Measurements from ENCODE around the gene SLC39A10. TPM values are rescaled to one million over a fixed set of nuclear protein-coding genes. Genes with fewer than 3 reads are reported as not detected.
A peak's percentile ranks its signal among the peaks of the same experiment; 100 is the strongest.

Gene SLC39A10
- total and polyA plus RNA-seq, 12 donors, result 6.6 to 83.0 (median 33.0) TPM

- H3K27me3 ChIP-seq, result no peaks in the 10 kb centered on the region
- no peak overlapping the region for H3K27ac ChIP-seq
- H3K4me1 ChIP-seq (replicated peaks in 1 of 2), result no peaks in the 10 kb centered on the region
- TF ChIP-seq, protein P1, sequence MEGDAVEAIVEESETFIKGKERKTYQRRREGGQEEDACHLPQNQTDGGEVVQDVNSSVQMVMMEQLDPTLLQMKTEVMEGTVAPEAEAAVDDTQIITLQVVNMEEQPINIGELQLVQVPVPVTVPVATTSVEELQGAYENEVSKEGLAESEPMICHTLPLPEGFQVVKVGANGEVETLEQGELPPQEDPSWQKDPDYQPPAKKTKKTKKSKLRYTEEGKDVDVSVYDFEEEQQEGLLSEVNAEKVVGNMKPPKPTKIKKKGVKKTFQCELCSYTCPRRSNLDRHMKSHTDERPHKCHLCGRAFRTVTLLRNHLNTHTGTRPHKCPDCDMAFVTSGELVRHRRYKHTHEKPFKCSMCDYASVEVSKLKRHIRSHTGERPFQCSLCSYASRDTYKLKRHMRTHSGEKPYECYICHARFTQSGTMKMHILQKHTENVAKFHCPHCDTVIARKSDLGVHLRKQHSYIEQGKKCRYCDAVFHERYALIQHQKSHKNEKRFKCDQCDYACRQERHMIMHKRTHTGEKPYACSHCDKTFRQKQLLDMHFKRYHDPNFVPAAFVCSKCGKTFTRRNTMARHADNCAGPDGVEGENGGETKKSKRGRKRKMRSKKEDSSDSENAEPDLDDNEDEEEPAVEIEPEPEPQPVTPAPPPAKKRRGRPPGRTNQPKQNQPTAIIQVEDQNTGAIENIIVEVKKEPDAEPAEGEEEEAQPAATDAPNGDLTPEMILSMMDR (IDR thresholded peaks at IDR 0.05), result no peak
- TF ChIP-seq POLR2A (IDR thresholded peaks at IDR 0.05), result no peak
- no peak for DNase-seq
- H3K36me3 ChIP-seq (replicated peaks in 1 of 2), result no peaks in the 10 kb centered on the region
- no peak overlapping the region for H3K4me3 ChIP-seq
- WGBS, 4 donors, result 64 to 89% (median 76%) methylated on average over 4 of the region's 4 CpGs
- H3K9me3 ChIP-seq (replicated peaks in 1 of 3), result no peaks in the 10 kb centered on the region
- intact Hi-C loops (cut with DNase I), result no loop called here
These were observed 6.0 kb upstream of the SLC39A10 start for GRCh38 chr2:195651046-195651445.

DNA sequence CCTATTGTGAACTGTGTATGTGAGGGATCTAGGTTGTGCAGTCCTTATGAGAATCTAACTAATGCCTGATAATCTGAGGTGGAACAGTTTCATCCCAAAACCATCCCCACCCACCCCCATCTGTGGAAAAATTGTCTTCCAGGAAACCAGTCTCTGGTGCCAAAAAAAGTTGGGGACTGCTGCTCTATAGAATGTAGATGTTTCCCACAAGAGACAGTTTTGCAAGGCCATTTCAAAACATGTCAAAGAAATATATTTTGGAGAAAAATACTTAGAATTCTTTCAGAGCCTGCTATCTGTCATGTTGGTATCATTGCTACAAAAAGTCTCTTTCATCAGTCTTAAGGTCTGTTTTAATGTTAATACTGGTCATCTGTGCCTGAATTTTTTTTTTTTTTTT is 4.1 kb upstream of the SLC39A10 start:
- Histone ChIP-seq H3K4me1 (replicated peaks in 1 of 2) (peaks cover 0 to 5% of the 10 kb centered on the region in 2 donors), H3K4me3 (no peak overlapping the region), H3K27ac (no peak overlapping the region), H3K36me3 (replicated peaks in 1 of 2) (no peaks in the 10 kb centered on the region), H3K27me3 (no peaks in the 10 kb centered on the region), H3K9me3 (replicated peaks in 1 of 3) (no peaks in the 10 kb centered on the region)
- intact Hi-C loops (cut with DNase I), result no loop called here
- TF ChIP-seq, protein P1 (IDR thresholded peaks at IDR 0.05), result no peak
- TF ChIP-seq POLR2A (IDR thresholded peaks at IDR 0.05), result no peak
- no peak for DNase-seq

DNA sequence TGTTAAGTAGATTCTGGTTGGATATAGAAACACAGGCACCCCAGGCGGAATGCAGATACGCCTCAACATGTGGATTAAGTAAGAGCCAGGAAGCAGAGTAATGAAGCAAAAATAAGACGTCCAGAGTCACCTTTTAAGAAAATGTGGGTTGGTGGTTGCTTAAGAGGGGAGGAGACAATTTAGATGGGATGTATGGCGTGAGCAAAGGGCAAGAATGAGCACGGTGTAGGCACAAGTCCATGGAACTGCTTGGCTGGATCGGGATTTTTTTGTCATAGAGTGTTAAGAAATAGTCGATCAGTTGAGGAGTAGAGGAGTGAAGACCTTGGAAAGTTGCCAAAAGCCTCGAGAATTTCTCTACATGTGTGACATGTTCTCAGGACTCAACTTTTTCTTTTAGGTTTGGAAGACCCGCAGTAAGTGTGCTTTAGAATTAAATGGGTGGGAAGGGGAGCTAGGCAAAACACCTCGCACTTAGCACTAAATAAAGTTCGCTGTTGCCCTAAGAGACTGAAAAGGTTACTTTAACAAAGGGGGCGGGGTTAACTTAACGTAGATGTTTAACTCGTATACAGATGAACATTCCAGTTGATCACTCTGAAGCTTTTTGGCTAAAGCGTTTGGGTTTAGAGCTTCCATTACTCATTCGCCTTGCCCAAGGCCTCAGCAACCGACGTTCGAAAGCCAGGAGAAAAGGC is 716 bp upstream of the SLC39A10 start:
- 24 to 32% (median 26%) methylated on average over 19 of the region's 19 CpGs for WGBS, 4 donors
- H3K27ac ChIP-seq, result peak overlapping the region; percentile 47 to 98 (median 83)
- no peaks in the 10 kb centered on the region for H3K27me3 ChIP-seq
- no peaks in the 10 kb centered on the region for H3K36me3 ChIP-seq (replicated peaks in 1 of 2)
- no peaks in the 10 kb centered on the region for H3K9me3 ChIP-seq (replicated peaks in 1 of 3)
- H3K4me1 ChIP-seq (replicated peaks in 1 of 2), result peaks cover 18 to 36% of the 10 kb centered on the region in 2 donors
- peak in 5 of 7 donors; percentile 24 to 46 (median 31) for DNase-seq
- TF ChIP-seq, protein P1 (IDR thresholded peaks at IDR 0.05), result no peak
- no peak for TF ChIP-seq POLR2A (IDR thresholded peaks at IDR 0.05)
- peak overlapping the region in 1 of 4 donors; percentile 88 for H3K4me3 ChIP-seq
- intact Hi-C loops (cut with DNase I), result loop anchor here in 1 of 2 donors (5.0 kb wide), 1 partner anchor 159 kb away; no protein-coding TSS in a partner anchor

DNA sequence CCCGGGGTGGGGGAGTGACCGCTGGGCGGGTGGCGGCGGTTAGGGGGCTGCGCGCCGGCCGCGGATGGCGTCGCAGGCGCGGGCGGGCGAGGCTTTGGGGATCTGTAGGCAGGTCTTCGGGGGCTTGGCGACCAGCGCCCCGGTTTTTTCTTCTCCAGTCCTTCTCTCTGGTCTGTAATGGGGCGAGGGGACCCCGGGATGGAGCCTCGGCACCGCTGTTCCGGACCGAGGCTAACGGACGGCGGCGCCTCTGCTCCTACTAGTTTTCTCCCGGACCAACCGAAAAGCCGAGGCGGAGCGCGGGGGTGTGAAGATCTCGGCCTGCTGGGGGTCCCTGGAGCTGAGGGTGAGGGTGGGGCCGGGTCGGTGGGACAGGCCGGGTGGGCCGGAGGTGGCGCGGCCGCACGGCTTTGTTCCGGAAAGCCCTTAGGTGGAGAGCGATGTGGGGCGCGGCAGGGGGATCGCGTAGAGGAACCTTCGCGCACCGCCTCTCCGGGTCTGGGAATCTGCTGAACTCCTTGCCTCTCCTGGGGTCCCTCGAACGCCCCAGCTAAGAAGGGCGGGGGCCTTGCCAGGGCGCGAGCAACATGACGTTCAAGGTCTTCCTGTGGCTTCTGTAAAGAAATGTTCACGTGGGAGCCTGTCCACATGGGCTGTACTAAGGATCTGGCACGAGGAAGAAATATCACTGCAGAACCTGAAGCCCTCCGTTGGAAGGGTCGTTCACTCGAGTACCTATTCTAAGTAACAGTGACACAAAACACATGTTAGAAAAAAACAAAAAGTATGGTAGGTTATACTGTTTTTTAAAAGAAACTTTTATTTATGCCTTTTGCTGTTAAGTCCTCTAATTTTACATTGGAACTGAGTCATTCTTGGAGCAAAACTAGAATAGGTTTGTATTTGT is 861 bp downstream of the SLC39A10 start:
- no peaks in the 10 kb centered on the region for H3K9me3 ChIP-seq (replicated peaks in 1 of 3)
- WGBS, 4 donors, result 0 to 2% (median 1%) methylated on average over 12 to 66 of the region's 66 CpGs
- H3K4me3 ChIP-seq, result peak overlapping the region; percentile 77 to 92 (median 88)
- peak overlapping the region; percentile 90 to 98 (median 98) for H3K27ac ChIP-seq
- H3K27me3 ChIP-seq, result no peaks in the 10 kb centered on the region
- peaks cover 18 to 52% of the 10 kb centered on the region in 2 donors for H3K4me1 ChIP-seq (replicated peaks in 1 of 2)
- DNase-seq, result peak; percentile 66 to 85 (median 78)
- TF ChIP-seq POLR2A (IDR thresholded peaks at IDR 0.05), result peak in 1 of 2 donors; percentile 52
- TF ChIP-seq, protein P1 (IDR thresholded peaks at IDR 0.05), result no peak
- H3K36me3 ChIP-seq (replicated peaks in 1 of 2), result no peaks in the 10 kb centered on the region
- intact Hi-C loops (cut with DNase I), result loop anchor here in 1 of 2 donors (5.0 kb wide), 1 partner anchor 161 kb away; no protein-coding TSS in a partner anchor
